HepG2 (cell line): ENCODE data around the gene FGA. TPM values are rescaled to one million over a fixed set of nuclear protein-coding genes. Genes with fewer than 3 reads are reported as not detected.

Source experiments
- AHDC1 ChIP-seq: sonication (generic); formaldehyde crosslinking; IDR thresholded peaks from 2 replicates; pipeline ENCODE4 v1.5.1; 2020; ENCODE audit warnings: mild to moderate bottlenecking, missing genetic modification reagents, borderline replicate concordance
- ATAD3A ChIP-seq: sonication (generic); formaldehyde crosslinking; IDR thresholded peaks from 2 replicates; pipeline ENCODE4 v1.4.0; 2020; ENCODE audit warnings: missing genetic modification reagents
- DPF2 ChIP-seq: sonication (generic); formaldehyde crosslinking; IDR thresholded peaks from 2 replicates; pipeline ENCODE4 v1.4.0; 2020; ENCODE audit warnings: mild to moderate bottlenecking, low read depth, missing genetic modification reagents, borderline replicate concordance
- HOXD1 ChIP-seq: sonication (generic); formaldehyde crosslinking; IDR thresholded peaks from 2 replicates; pipeline ENCODE4 v1.5.0; 2020; ENCODE audit warnings: missing genetic modification reagents
- REL ChIP-seq: sonication (generic); formaldehyde crosslinking; conservative IDR thresholded peaks from 2 replicates; pipeline ENCODE4 v1.8.0; 2022; ENCODE audit warnings: mild to moderate bottlenecking, missing genetic modification reagents, moderate library complexity
- RERE ChIP-seq: IDR thresholded peaks from 2 replicates; pipeline ENCODE4 v1.6.1; 2016; ENCODE audit warnings: low read depth, missing genetic modification reagents, missing compliant biosample characterization
- SAP130 ChIP-seq: IDR thresholded peaks from 2 replicates; pipeline ENCODE4 v1.6.1; 2016; ENCODE audit warnings: low read depth
- ZNF362 ChIP-seq: sonication (generic); formaldehyde crosslinking; IDR thresholded peaks from 2 replicates; pipeline ENCODE4 v1.4.0; 2020; ENCODE audit warnings: missing genetic modification reagents, mild to moderate bottlenecking, borderline replicate concordance
- ZNF441 ChIP-seq: sonication (generic); formaldehyde crosslinking; IDR thresholded peaks from 2 replicates; pipeline ENCODE4 v1.7.0; 2021; ENCODE audit warnings: missing genetic modification reagents, borderline replicate concordance
- ZNF772 ChIP-seq: sonication (generic); formaldehyde crosslinking; IDR thresholded peaks from 2 replicates; pipeline ENCODE4 v1.5.0; 2020; ENCODE audit warnings: mild to moderate bottlenecking, missing genetic modification reagents
- ZNF800 ChIP-seq: sonication (generic); formaldehyde crosslinking; IDR thresholded peaks from 2 replicates; pipeline ENCODE4 v1.4.0; 2020; ENCODE audit warnings: missing genetic modification reagents
- ZSCAN22 ChIP-seq: sonication (generic); formaldehyde crosslinking; IDR thresholded peaks from 2 replicates; pipeline ENCODE4 v1.4.0; 2020; ENCODE audit warnings: mild to moderate bottlenecking, missing genetic modification reagents
- ZZZ3 ChIP-seq: sonication (generic); formaldehyde crosslinking; IDR thresholded peaks from 2 replicates; pipeline ENCODE4 v1.4.0; 2020; ENCODE audit warnings: missing genetic modification reagents, mild to moderate bottlenecking, borderline replicate concordance
- polyA plus RNA-seq, 8 experiments: library from polyadenylated mRNA; depleted of rRNA in 3 of 8; stranded (reverse) in 7 of 8; unstranded in 1 of 8; fragments of >200 nt; fragmentation: Illumina TruSeq in 4 of 8; extraction: Trizol in 4 of 8; gene quantifications; 2 replicates each; pipeline versions ENCODE4 v1.2.1 to v1.2.3, GENCODE V29; 2011 to 2016; ENCODE audit warnings: low read depth in 4 of 8, missing spikeins in 1 of 8, mixed read lengths in 1 of 8; ENCODE audit not compliant: insufficient read depth in 1 of 8
- total RNA-seq, 5 experiments: library from RNA; depleted of rRNA; stranded (reverse); fragments of >200 nt; fragmentation: Illumina TruSeq; extraction: Trizol; gene quantifications; 2 replicates each; pipeline ENCODE4 v1.2.3, GENCODE V29; 2016; ENCODE audit warnings: low read depth in 1 of 5

The FGA gene
- total and polyA plus RNA-seq, 2 of the 13 experiments (the other 11 are each of a cell fraction or from before 2014, with no cell fraction given) = 640 to 1,523 TPM

GRCh38 chr4:154597798-154598774 lies 7.5 kb upstream of the FGA start (continued):
- 0 out of 2 replicates have a peak, but pooled peaks have one; percentile 33 for TF ChIP-seq ZNF800 (CRISPR knock-in tag)
- TF ChIP-seq DPF2 (CRISPR knock-in tag) = peak; percentile 93
- TF ChIP-seq ZNF362 (CRISPR knock-in tag) = peak; percentile 90
- TF ChIP-seq SAP130 (CRISPR knock-in tag) = peak; percentile 90
- peak; percentile 91; the same call in 1 of the 2 replicates for TF ChIP-seq AHDC1 (CRISPR knock-in tag)
- TF ChIP-seq ZNF772 (CRISPR knock-in tag) = no peak
- TF ChIP-seq ZZZ3 = no peak
- TF ChIP-seq ZNF441 (CRISPR knock-in tag) = no peak
- TF ChIP-seq HOXD1 (CRISPR knock-in tag) = peak; percentile 86
- TF ChIP-seq RERE (CRISPR knock-in tag) = peak; percentile 98
- no peak for TF ChIP-seq ATAD3A (CRISPR knock-in tag)
- TF ChIP-seq ZSCAN22 (CRISPR knock-in tag) = 0 out of 2 replicates have a peak, but pooled peaks have one; percentile 54
- no peak for TF ChIP-seq REL (CRISPR knock-in tag)
